Measurements from ENCODE around the gene ARHGEF33. TPM values are rescaled to one million over a fixed set of nuclear protein-coding genes. Genes with fewer than 3 reads are reported as not detected.

Gene ARHGEF33
- total RNA-seq, 2 donors from 2014 or later = 0.96 to 2.2 TPM

GRCh38 chr2:38966678-38967077 is 77.0 kb downstream of the ARHGEF33 start:
- Histone ChIP-seq H3K27me3 (replicated peaks; ENCODE audit: insufficient read depth) (no peaks in the 10 kb centered on the region), H3K36me3 (no peaks in the 10 kb centered on the region), H3K4me3 (no peak overlapping the region), H3K27ac (no peak overlapping the region), H3K9me3 (no peaks in the 10 kb centered on the region), H3K4me1 (replicated peaks) (no peaks in the 10 kb centered on the region)
- TF ChIP-seq CTCF (IDR thresholded peaks at IDR 0.05) (no peak), POLR2A (IDR thresholded peaks at IDR 0.05) (no peak), POLR2AphosphoS5 (IDR thresholded peaks at IDR 0.05) (no peak)
- 68% methylated on average over 1 of the region's 1 CpG for WGBS
- no peak for DNase-seq (ENCODE audit: low spot score)
- intact Hi-C loops (cut with DNase I) = no loop called here

GRCh38 chr2:38968021-38968420 is 78.3 kb downstream of the ARHGEF33 start:
- no peaks in the 10 kb centered on the region for H3K4me1 ChIP-seq (replicated peaks)
- H3K27me3 ChIP-seq (replicated peaks; ENCODE audit: insufficient read depth) = no peaks in the 10 kb centered on the region
- no peak for DNase-seq (ENCODE audit: low spot score)
- no peak overlapping the region for H3K4me3 ChIP-seq
- TF ChIP-seq POLR2A (IDR thresholded peaks at IDR 0.05) = no peak
- no peak for TF ChIP-seq POLR2AphosphoS5 (IDR thresholded peaks at IDR 0.05)
- TF ChIP-seq CTCF (IDR thresholded peaks at IDR 0.05) = no peak
- no peak overlapping the region for H3K27ac ChIP-seq
- intact Hi-C loops (cut with DNase I) = no loop called here
- no peaks in the 10 kb centered on the region for H3K9me3 ChIP-seq
- 98% methylated on average over 2 of the region's 2 CpGs for WGBS
- no peaks in the 10 kb centered on the region for H3K36me3 ChIP-seq

- no peak for DNase-seq (ENCODE audit: low spot score)
- Histone ChIP-seq H3K27ac (no peak overlapping the region), H3K27me3 (replicated peaks; ENCODE audit: insufficient read depth) (no peaks in the 10 kb centered on the region), H3K36me3 (no peaks in the 10 kb centered on the region), H3K4me3 (no peak overlapping the region), H3K9me3 (no peaks in the 10 kb centered on the region), H3K4me1 (replicated peaks) (no peaks in the 10 kb centered on the region)
- intact Hi-C loops (cut with DNase I) = no loop called here
- WGBS = 69% methylated on average over 4 of the region's 4 CpGs
- TF ChIP-seq POLR2A (IDR thresholded peaks at IDR 0.05) (no peak), CTCF (IDR thresholded peaks at IDR 0.05) (no peak), POLR2AphosphoS5 (IDR thresholded peaks at IDR 0.05) (no peak)
Observed at GRCh38 chr2:38971377-38971776, 81.7 kb downstream of the ARHGEF33 start.

- no peaks in the 10 kb centered on the region for H3K27me3 ChIP-seq (replicated peaks; ENCODE audit: insufficient read depth)
- intact Hi-C loops (cut with DNase I) = no loop called here
- DNase-seq (ENCODE audit: low spot score) = no peak
- no peaks in the 10 kb centered on the region for H3K36me3 ChIP-seq
- no peaks in the 10 kb centered on the region for H3K4me1 ChIP-seq (replicated peaks)
- H3K27ac ChIP-seq = no peak overlapping the region
- H3K9me3 ChIP-seq = no peaks in the 10 kb centered on the region
- TF ChIP-seq CTCF (IDR thresholded peaks at IDR 0.05) (no peak), POLR2AphosphoS5 (IDR thresholded peaks at IDR 0.05) (no peak), POLR2A (IDR thresholded peaks at IDR 0.05) (no peak)
- H3K4me3 ChIP-seq = no peak overlapping the region
Observed at GRCh38 chr2:38973266-38973665, 83.6 kb downstream of the ARHGEF33 start.

- H3K36me3 ChIP-seq = no peaks in the 10 kb centered on the region
- 17% methylated on average over 6 of the region's 6 CpGs for whole genome bisulfite sequencing
Observed at GRCh38 chr2:38975042-38975441, 85.4 kb downstream of the ARHGEF33 start.

More at GRCh38 chr2:38975042-38975441, 85.4 kb downstream of the ARHGEF33 start:
- TF ChIP-seq POLR2AphosphoS5 (IDR thresholded peaks at IDR 0.05) (no peak), POLR2A (IDR thresholded peaks at IDR 0.05) (no peak), CTCF (IDR thresholded peaks at IDR 0.05) (no peak)
- H3K27ac ChIP-seq = no peak overlapping the region
- intact Hi-C loops (cut with DNase I) = no loop called here
- no peaks in the 10 kb centered on the region for H3K9me3 ChIP-seq
- no peak overlapping the region for H3K4me3 ChIP-seq
- no peaks in the 10 kb centered on the region for H3K4me1 ChIP-seq (replicated peaks)
- H3K27me3 ChIP-seq (replicated peaks; ENCODE audit: insufficient read depth) = no peaks in the 10 kb centered on the region
- no peak for DNase-seq (ENCODE audit: low spot score)

All from prostate gland (tissue), 2 donors.